ENCODE measurements around the gene HIVEP3.

Gene HIVEP3

DNA sequence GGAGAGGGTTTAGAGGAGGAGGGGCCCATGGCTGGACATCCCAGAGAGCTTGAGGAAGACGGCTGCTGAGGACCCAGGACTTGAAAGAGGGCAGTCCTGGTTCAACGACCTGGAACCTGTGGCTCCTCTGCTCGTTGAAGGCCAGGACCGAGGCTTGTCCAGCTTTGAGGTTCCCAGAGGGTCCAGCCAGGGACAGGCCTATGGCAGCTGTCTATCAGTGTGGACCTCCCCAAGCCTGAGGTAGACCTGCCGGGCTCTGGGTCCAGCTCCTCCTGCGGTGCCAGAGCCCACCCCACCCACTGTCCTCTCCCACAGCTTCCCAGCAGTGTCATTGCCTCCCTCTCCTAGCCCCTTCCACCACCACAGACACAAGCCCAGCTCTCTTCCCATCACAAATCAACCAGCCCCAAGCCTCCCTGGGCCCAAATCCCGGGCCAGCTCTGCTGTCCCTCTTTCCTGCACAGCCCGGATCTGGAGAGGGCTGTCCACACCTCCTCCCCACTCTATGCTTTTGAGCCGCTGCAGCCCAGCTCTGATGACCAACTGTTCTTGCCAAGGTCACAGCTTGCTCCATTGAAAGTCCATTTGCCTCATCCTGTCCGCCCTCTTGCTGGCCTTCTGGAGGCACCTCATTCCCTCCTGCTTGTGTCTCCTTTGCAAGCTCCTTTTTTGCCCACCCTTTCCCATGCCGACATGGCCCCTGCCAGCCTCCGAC lies 385.5 kb downstream of the HIVEP3 start:
- DNase-seq (ENCODE audit: low spot score): no peak

DNA sequence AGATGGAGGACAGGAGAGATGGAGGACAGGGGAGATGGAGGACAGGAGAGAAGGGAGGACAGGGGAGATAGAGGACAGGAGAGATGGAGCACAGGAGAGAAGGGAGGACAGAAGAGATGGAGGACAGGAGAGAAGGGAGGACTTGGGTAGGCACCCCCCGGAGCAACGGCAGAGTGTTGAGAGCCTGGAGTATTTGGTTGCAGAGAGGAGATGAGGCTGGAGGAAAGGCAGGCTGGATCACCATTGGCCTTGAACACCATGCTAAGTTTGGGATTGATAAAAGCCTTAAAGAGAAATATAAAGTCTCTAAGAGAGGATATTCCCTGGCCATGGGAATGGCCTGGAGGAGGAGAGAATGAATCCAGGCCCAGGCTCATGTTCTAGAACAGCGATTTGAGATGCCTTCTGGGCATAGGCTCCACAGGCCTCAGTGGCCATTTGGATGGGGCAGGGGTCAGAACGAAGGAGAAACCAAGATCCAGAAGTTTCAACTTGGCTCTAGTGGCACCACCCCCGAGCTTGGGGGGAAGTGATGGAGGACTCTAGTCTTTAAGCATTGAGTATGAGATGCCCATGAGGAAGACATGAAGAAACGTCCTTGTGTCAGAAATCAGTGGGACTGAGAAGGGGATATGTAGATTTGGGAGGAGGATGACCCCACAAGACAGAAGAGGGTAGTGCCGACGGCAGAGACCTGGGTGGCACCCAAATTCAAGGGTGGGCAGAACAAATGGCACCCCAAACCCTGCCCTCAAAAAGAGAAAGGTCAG lies 386.3 kb downstream of the HIVEP3 start:
- no peak for DNase-seq (ENCODE audit: low spot score)

DNA sequence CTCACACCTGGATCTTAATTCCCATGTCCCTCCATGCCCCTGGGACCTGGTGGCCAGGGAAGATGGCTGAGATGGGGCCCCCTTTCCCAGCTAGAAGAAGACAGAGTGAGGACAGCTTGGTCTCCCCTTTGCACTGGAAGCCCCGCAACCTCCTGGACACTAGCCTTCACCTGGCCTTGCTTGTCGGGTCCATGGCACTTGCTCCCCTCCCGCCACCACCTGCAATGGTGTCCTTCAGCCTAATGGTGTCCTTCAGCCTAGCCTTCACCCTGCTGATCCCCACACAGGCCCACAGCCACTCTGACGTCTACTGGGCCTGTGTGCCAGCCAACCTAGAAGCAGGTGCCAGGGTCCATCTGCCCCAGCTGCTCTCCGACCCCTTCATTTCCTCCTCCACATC lies 388.3 kb downstream of the HIVEP3 start:
- no peak for DNase-seq (ENCODE audit: low spot score)

DNA sequence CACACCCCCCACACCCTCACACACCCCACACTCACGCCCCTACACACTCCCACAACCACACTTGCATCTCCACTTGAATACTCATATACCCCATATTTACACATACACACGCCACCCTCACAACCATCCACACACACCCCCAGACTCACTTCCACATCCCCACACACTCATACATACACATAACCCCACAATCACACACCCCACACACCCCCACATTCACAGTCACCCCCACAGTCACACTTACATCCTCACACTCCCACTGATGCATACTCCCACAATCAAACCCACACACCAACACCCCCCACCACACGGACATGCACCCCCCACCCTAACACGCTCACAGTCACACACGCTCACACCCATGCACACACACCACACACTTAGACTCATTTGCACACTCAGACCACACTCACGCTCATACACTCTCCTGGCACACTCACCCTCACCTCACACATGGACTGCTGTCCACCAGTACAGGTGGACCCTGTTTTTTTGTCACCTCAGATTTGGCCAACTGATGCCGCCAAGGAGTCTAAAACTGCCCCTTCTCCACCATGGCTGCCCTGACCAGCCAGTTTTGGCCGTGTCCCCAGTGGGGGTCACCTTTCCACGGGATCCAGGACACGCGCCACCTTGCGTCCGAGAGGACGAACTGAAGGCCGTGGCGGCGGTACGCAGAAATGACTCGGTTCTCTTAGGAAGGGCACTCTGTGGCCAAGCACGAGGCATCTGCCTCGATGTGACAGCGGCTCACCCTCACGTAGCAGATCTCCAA lies 388.9 kb downstream of the HIVEP3 start:
- DNase-seq (ENCODE audit: low spot score): no peak

DNA sequence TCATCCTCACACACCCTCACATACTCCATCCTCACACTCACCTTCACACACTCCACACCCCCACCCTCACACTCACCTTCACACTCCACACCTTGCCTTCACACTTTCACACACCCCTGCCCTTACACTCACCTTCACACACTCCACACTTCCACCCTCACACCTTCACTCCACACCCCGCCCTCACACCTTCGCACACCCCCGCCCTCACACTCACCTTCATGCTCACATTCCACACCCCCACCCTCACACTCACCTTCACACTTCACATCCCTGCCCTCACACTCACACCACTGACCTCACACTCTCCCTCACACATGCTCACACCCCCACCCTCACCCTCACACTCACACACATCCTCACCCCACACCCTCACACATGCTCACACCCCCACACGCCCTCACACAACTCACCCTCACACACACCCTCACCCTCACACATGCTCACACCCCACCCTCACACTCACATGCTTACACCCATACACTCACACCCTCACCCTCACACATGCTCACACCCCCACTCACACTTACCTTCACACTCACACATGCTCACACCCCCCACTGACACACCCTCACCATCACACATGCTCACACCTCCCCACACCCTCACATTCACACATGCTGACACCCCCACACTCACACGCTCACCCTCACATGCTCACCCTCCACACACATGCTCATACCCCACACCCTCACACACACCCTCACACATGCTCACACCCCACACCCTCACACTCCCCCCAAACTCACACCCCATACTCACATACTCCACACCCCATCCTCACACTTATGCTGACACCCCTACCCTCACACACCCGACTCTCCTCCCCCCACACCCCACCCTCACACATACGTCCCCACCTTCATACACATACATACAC lies 389.8 kb downstream of the HIVEP3 start:
- no peak for DNase-seq (ENCODE audit: low spot score)

- DNase-seq (ENCODE audit: low spot score): no peak
These were observed 390.6 kb downstream of the HIVEP3 start for GRCh38 chr1:41528106-41528505.

DNA sequence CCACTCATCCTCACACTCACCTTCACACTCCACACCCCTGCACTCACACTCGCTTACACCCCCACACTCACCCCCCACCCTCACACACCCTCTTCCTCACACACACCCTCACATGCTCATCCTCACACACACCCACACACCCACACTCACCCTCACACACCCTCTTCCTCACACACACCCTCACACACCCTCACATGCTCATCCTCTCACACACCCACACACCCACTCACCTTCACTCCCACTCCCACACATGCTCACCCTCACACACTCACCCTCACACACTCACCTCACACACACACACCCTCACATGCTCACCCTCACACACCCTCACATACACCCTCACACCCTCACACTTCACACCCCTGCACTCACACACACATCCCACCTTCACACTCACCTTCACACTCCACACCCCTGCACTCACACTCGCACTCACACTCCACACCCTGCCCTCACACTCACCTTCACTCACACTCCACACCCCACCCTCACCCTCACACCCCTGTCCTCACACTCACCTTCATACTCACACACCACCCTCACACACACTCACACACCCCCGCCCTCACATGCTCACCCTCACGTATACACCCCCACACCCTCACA lies 391.7 kb downstream of the HIVEP3 start:
- DNase-seq (ENCODE audit: low spot score): no peak

- no peak for DNase-seq (ENCODE audit: low spot score)
These were observed 392.7 kb downstream of the HIVEP3 start for GRCh38 chr1:41525891-41526587.

- no peak for DNase-seq (ENCODE audit: low spot score)
These were observed 393.7 kb downstream of the HIVEP3 start for GRCh38 chr1:41524676-41525675.

DNA sequence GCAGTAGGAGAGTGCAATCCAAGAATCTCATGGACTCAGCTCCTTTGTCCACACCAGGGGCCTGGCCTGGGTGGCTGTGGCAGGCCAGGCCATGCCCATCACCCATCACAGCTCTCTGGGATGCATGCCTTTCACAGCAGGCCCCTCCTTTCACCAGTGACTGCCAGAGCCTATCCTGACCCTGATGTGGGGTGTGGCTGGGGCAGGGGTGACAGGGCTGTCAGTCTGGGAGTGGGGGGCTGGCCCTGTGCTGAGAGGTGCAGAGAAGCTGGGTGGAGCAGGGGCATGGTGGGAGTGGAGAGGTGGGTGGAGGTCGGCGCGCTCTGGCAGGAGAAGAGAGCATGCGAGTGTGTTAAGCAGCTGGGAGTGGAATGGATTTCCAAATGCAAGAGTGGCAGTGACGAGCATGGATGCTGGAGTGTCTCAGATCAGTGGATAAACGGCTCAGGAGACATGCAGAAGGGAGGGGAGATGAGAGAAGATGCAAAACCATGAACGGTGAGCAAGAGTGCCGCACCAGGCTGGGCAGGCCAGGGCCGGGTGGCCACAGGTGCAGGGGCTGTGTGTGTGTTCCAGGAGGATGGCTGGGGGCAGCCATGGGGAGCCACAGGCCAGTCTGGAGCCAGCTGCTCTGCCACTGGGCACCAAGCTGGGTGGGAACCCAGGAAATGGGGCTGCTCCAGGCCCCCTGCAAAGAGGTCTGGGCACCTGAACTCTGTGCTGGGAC lies 394.6 kb downstream of the HIVEP3 start:
- no peak for DNase-seq (ENCODE audit: low spot score)

DNA sequence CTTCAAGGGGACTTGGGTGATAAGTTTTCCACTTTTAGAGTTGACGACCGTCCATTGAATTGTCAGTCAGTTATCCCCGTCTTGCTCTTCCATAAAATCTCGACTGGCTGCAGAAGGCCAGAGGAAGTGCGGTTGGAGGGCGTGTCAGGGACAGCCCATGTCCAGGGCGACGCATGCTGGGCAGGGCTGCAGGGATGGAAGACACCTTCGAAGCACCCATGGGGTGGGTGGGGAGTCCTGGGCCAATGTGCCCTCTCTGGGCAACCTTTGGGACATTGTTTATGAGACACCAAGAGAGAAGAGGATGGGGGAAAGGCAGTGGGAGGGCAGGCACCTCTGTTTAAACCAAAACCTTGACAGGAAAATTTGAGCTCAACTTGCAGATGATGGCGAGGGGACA lies 395.7 kb downstream of the HIVEP3 start:
- DNase-seq (ENCODE audit: low spot score): no peak

DNA sequence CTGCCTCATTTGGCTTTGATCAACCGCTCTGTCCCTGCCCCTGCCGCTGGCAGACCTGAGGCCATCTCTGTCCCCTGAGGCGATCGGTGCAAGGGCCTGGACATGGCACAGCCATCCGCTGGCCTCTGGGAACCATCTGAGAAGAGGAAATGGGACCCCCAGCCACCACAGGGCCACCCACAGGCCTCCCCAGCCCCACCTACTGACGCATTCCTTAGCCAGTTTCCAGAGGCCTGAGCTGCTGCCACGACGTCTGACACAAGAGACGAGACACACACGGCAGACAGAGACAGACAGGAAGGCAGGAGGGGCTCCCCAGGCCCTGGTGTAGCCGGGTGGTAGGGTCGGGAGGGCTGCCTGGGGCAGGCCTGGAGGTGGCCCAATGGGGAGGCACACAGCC lies 397.0 kb downstream of the HIVEP3 start:
- no peak for DNase-seq (ENCODE audit: low spot score)

GRCh38 chr1:41520951-41521752 lies 397.6 kb downstream of the HIVEP3 start:
- no peak for DNase-seq (ENCODE audit: low spot score)

DNA sequence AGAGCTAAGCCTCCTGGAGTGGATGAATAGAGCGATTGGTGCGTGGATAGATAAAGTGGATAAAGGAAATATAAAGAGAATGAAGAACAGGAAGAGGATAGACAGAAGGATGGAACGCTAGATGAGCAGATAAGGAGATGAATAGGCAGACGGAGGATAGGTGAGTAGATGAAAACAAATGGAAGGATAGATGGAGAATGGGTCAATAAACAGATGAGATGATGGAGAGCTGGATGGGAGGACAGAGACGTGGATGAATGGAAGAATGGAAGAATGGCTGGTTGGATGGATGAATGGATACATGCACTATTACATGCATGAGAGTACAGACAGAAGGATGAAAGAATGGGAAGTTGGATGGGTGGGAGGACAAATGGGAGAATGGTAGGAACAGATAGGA lies 399.1 kb downstream of the HIVEP3 start:
- DNase-seq (ENCODE audit: low spot score): no peak

DNA sequence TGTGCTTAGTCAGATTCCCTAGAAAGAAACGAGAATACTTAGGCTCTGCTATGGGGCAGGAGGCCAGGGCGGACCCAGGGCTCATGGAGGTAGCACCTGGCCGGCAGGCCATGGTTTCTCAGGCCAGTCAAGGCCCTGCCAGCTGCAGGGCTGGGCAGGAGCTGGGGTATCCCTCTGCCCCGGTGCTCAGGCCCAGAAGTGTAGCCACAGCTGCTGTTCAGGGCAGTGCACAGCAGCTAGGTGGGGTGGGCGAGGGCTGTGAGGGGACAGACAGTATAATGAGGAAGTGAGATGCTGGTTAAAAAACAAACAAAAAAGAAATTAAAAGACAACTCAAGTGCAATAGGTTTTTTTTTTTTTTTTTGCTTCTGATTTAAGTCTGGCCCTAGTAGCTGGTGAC lies 400.3 kb downstream of the HIVEP3 start:
- DNase-seq (ENCODE audit: low spot score): no peak

DNA sequence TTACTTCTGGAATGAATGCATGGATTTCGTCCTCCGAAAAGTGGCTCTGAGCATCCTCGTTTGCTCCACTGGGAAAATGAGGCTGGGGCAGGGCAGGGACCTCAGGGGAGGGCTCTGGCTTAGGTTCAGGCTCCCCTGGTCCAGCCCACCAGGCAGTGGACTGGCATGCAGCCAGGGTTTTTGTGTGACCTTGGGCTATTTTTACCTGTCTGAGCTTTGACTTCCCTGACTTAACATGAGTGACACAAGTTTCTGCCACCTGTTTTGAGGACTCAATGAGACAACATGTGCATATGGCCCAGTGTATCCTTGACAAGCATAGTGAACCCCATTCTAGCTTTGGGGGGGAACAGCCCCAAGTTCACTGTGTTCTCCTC lies 401.7 kb downstream of the HIVEP3 start:
- no peak for DNase-seq (ENCODE audit: low spot score)

GRCh38 chr1:41516168-41517061 lies 402.3 kb downstream of the HIVEP3 start:
- DNase-seq (ENCODE audit: low spot score): peak; percentile 97
